Endothelial cell of umbilical vein (primary cell): ENCODE data around the gene GATD1. TPM values are rescaled to one million over a fixed set of nuclear protein-coding genes. Genes with fewer than 3 reads are reported as not detected.

ENCODE experiments used
- BruUV-seq: library from RNA; stranded (reverse); fragments of 400-500 nt; replicated peaks from 2 replicates; lab custom pipeline; 2021; lab: Mats Ljungman, UMichigan
- CTCF ChIA-PET: fragments of 300-600, 350-600 bp; sonication (Branson Sonifier 250); formaldehyde crosslinking; loops from one replicate; lab custom pipeline; 2021; ENCODE audit warnings: antibody characterized with exemption, inconsistent platforms; lab: Charles Lee
- POLR2A ChIA-PET: fragments of 300-600, 350-600 bp; sonication (Branson Sonifier 250); formaldehyde crosslinking; loops from one replicate; lab custom pipeline; 2021; ENCODE audit warnings: antibody characterized with exemption, inconsistent platforms; lab: Charles Lee
- DNase-seq: peaks from one replicate; pipeline ENCODE4 v3.0.0-alpha.2; 2011; ENCODE audit warnings: low read depth, low spot score
- FAIRE-seq: peaks from 2 replicates; lab custom pipeline; 2011; peaks lifted over from hg19 to GRCh38; lab: Jason Lieb, UNC
- H2AFZ ChIP-seq: 2 replicates; pipeline ENCODE4 v1.6.0; 2012; ENCODE audit warnings: low read depth, low read length, control low read depth, inconsistent platforms
- H3K27ac ChIP-seq: 2 replicates; pipeline ENCODE4 v1.5.1; 2011; ENCODE audit warnings: low read depth, mild to moderate bottlenecking, control low read depth, low read length, moderate library complexity; ENCODE audit not compliant: insufficient read depth
- H3K27me3 ChIP-seq, 2 experiments: 2 replicates each; pipeline versions ENCODE4 v1.6.0 to v1.6.1; 2011; ENCODE audit warnings: low read length in 2 of 2, mixed read lengths in 1 of 2; ENCODE audit not compliant: control insufficient read depth in 2 of 2, insufficient read depth in 2 of 2
- H3K36me3 ChIP-seq, 2 experiments: 2 replicates in 1 of 2; 3 replicates in 1 of 2; pipeline ENCODE4 v1.5.1; 2011; ENCODE audit warnings: low read length in 2 of 2, mild to moderate bottlenecking in 1 of 2, moderate library complexity in 1 of 2; ENCODE audit not compliant: control insufficient read depth in 2 of 2, insufficient read depth in 2 of 2; ENCODE audit errors: extremely low read depth in 1 of 2
- H3K4me1 ChIP-seq: 3 replicates; pipeline ENCODE4 v1.5.1; 2011; ENCODE audit warnings: mild to moderate bottlenecking, low read length; ENCODE audit not compliant: control insufficient read depth, insufficient read depth; ENCODE audit errors: extremely low read depth
- H3K4me2 ChIP-seq: 2 replicates; pipeline ENCODE4 v1.6.1; 2011; ENCODE audit warnings: low read length, control low read depth, mixed read lengths; ENCODE audit not compliant: insufficient read depth
- H3K4me3 ChIP-seq, 3 experiments: fragments of 200-600 bp in 1 of 3; sonication (generic), shearing (Covaris generic) in 1 of 3; replicated peaks in 1 of 3; 2 replicates each; pipeline ENCODE4 v1.5.1; 2011 to 2016; ENCODE audit warnings: control low read depth in 3 of 3, low read length in 3 of 3, mild to moderate bottlenecking in 2 of 3, inconsistent platforms in 1 of 3, low read depth in 1 of 3, moderate library complexity in 1 of 3; ENCODE audit not compliant: insufficient read depth in 1 of 3
- H3K79me2 ChIP-seq: 2 replicates; pipeline ENCODE4 v1.6.0; 2012; ENCODE audit warnings: low read length, inconsistent platforms; ENCODE audit not compliant: control insufficient read depth, insufficient read depth
- H3K9ac ChIP-seq: replicated peaks from 2 replicates; pipeline ENCODE3; 2011; ENCODE audit warnings: low read length, control low read depth; ENCODE audit not compliant: insufficient read depth; ENCODE audit errors: extremely low read depth
- H3K9me1 ChIP-seq: replicated peaks from 3 replicates; pipeline ENCODE4 v1.6.0; 2011; ENCODE audit warnings: mild to moderate bottlenecking, low read length; ENCODE audit not compliant: control insufficient read depth, insufficient read depth; ENCODE audit errors: extremely low read depth
- H3K9me3 ChIP-seq: replicated peaks from 2 replicates; pipeline ENCODE4 v1.5.1; 2012; ENCODE audit warnings: low read length, inconsistent platforms; ENCODE audit not compliant: control insufficient read depth, insufficient read depth
- H4K20me1 ChIP-seq: replicated peaks from 2 replicates; pipeline ENCODE3; 2011; ENCODE audit warnings: mild to moderate bottlenecking, low read length; ENCODE audit not compliant: control insufficient read depth, insufficient read depth; ENCODE audit errors: extremely low read depth
- EZH2 ChIP-seq: IDR thresholded peaks from 2 replicates; pipeline ENCODE4 v1.6.1; 2012; ENCODE audit warnings: borderline replicate concordance, low read depth, mild to moderate bottlenecking, moderate library complexity, low read length, inconsistent platforms; ENCODE audit not compliant: severe bottlenecking
- FOS ChIP-seq: IDR thresholded peaks from 2 replicates; pipeline ENCODE4 v1.6.1; 2011; ENCODE audit warnings: mild to moderate bottlenecking, low read length, moderate library complexity, borderline replicate concordance; ENCODE audit not compliant: insufficient read depth
- GATA2 ChIP-seq: IDR thresholded peaks from 2 replicates; pipeline ENCODE4 v1.7.0; 2011; ENCODE audit warnings: low read depth, mild to moderate bottlenecking, moderate library complexity, mixed read lengths, low read length; ENCODE audit not compliant: insufficient read length, insufficient read depth
- JUN ChIP-seq: IDR thresholded peaks from 2 replicates; pipeline ENCODE4 v1.6.1; 2011; ENCODE audit warnings: borderline replicate concordance, low read depth; ENCODE audit not compliant: insufficient read length, insufficient read depth
- MYC ChIP-seq: IDR thresholded peaks from one replicate; pipeline ENCODE4 v1.6.1; 2011; ENCODE audit warnings: mild to moderate bottlenecking, low read depth, low read length
- POLR2A ChIP-seq: IDR thresholded peaks from 2 replicates; pipeline ENCODE4 v1.6.1; 2012; ENCODE audit warnings: low read depth, mild to moderate bottlenecking, control low read depth, low read length
- POLR2AphosphoS5 ChIP-seq: IDR thresholded peaks from 2 replicates; pipeline ENCODE4 v1.6.1; 2012; ENCODE audit warnings: low read depth, mild to moderate bottlenecking, control low read depth, low read length, moderate library complexity; ENCODE audit not compliant: insufficient read depth
- dilution Hi-C: fragments of 300-500 bp; cut with MboI; formaldehyde crosslinking; loops from one replicate; pipeline ENCODE4 v1.15.0; 2019; ENCODE audit warnings: low sequenced_read_pairs; ENCODE audit not compliant: extremely low pct_ligation_motif_present
- intact Hi-C: fragments of 100-400 bp; cut with micrococcal nuclease; formaldehyde crosslinking; loops from one replicate; pipeline ENCODE4 v1.10.0; 2022
- polyA plus RNA-seq, 4 experiments: library from polyadenylated mRNA; depleted of rRNA in 3 of 4; stranded (reverse) in 3 of 4; unstranded in 1 of 4; fragments of >200 nt; gene quantifications; 2 replicates each; pipeline versions ENCODE4 v1.2.1 to v1.2.3, GENCODE V29; 2011 to 2012; ENCODE audit warnings: missing spikeins in 1 of 4
- total RNA-seq: library from RNA; stranded (reverse); gene quantifications from 2 replicates; pipeline ENCODE4 v1.2.3, GENCODE V29; 2021
- TF ChIP-seq, protein P1 (sequence below): IDR thresholded peaks from 2 replicates; pipeline ENCODE4 v1.6.1; 2011; ENCODE audit not compliant: insufficient read depth, insufficient read length
- TF ChIP-seq, protein P2 (sequence below), 2 donors: IDR thresholded peaks; 1 replicate in 1 of 2; 2 replicates in 1 of 2; pipeline ENCODE4 v1.5.1; 2011; ENCODE audit warnings: low read length in 2 of 2, mild to moderate bottlenecking in 2 of 2, moderate library complexity in 2 of 2, control low read depth in 1 of 2, inconsistent platforms in 1 of 2, low read depth in 1 of 2; ENCODE audit not compliant: insufficient read depth in 1 of 2; ENCODE audit errors: extremely low read depth in 1 of 2

Gene GATD1
- total and polyA plus RNA-seq, 2 donors (not counting 3 experiments of a cell fraction or from before 2014, with no cell fraction given): 70.6 to 83.1 TPM

DNA sequence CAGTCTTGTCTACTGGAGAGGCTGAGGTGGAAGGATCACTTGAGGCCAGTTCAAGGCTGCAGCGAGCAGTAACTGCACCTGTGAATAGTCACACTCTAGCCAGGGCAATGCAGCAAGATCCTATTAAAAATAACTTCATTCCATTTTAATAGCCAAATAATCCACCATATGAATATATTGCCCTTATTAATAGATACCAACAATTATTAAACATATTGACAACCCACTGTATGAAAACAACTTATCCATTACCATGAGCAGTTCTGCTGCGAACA is 10.4 kb downstream of the GATD1 start:
- Histone ChIP-seq H3K36me3 (peaks cover 16 to 38% of the 10 kb centered on the region in 2 experiments), H3K9me3 (no peaks in the 10 kb centered on the region), H3K27ac (no peak overlapping the region), H3K4me2 (no peak overlapping the region), H2AFZ (no peak overlapping the region), H4K20me1 (no peaks in the 10 kb centered on the region), H3K79me2 (peaks cover 5% of the 10 kb centered on the region), H3K4me1 (no peaks in the 10 kb centered on the region), H3K9me1 (no peaks in the 10 kb centered on the region), H3K9ac (no peak overlapping the region), H3K4me3 (no peak overlapping the region), H3K27me3 (no peaks in the 10 kb centered on the region)
- DNase-seq: no peak
- no TSS peak for BruUV-seq
- dilution Hi-C loops: no loop called here
- ChIA-PET CTCF (interaction anchor here (1.4 to 1.7 kb wide), 2 partner anchors 8 to 9 kb away, joined by 4 to 5 read pairs; no protein-coding TSS in a partner anchor), POLR2A (no interaction called here)
- FAIRE-seq: no peak
- TF ChIP-seq POLR2AphosphoS5 (no peak), MYC (no peak), JUN (no peak), FOS (no peak), GATA2 (no peak)
- TF ChIP-seq, protein P1, sequence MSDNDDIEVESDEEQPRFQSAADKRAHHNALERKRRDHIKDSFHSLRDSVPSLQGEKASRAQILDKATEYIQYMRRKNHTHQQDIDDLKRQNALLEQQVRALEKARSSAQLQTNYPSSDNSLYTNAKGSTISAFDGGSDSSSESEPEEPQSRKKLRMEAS: no peak
- intact Hi-C loops: no loop called here

GRCh38 chr11:766106-766935 is 11.0 kb downstream of the GATD1 start:
- no peak for TF ChIP-seq JUN
- TF ChIP-seq, protein P2, sequence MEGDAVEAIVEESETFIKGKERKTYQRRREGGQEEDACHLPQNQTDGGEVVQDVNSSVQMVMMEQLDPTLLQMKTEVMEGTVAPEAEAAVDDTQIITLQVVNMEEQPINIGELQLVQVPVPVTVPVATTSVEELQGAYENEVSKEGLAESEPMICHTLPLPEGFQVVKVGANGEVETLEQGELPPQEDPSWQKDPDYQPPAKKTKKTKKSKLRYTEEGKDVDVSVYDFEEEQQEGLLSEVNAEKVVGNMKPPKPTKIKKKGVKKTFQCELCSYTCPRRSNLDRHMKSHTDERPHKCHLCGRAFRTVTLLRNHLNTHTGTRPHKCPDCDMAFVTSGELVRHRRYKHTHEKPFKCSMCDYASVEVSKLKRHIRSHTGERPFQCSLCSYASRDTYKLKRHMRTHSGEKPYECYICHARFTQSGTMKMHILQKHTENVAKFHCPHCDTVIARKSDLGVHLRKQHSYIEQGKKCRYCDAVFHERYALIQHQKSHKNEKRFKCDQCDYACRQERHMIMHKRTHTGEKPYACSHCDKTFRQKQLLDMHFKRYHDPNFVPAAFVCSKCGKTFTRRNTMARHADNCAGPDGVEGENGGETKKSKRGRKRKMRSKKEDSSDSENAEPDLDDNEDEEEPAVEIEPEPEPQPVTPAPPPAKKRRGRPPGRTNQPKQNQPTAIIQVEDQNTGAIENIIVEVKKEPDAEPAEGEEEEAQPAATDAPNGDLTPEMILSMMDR (IDR thresholded peaks at IDR 0.05; ENCODE audit: extremely low read depth in 1 of 2, insufficient read depth in 1 of 2, low read depth in 1 of 2, low read length in 2 of 2): no peak
- TF ChIP-seq GATA2: no peak
- no peak for TF ChIP-seq EZH2
- TF ChIP-seq POLR2AphosphoS5: peak; percentile 32
- TF ChIP-seq, protein P1: no peak
- TF ChIP-seq POLR2A: peak; percentile 8
- TF ChIP-seq MYC: no peak
- no peak for TF ChIP-seq FOS
- intact Hi-C loops: no loop called here
- Histone ChIP-seq H3K27me3 (no peaks in the 10 kb centered on the region), H3K27ac (no peak overlapping the region), H3K36me3 (peaks cover 16 to 38% of the 10 kb centered on the region in 2 experiments), H2AFZ (no peak overlapping the region), H3K9ac (no peak overlapping the region), H4K20me1 (no peaks in the 10 kb centered on the region), H3K4me2 (no peak overlapping the region), H3K4me1 (no peaks in the 10 kb centered on the region), H3K79me2 (no peaks in the 10 kb centered on the region), H3K9me3 (no peaks in the 10 kb centered on the region), H3K4me3 (no peak overlapping the region), H3K9me1 (no peaks in the 10 kb centered on the region)
- no peak for DNase-seq
- dilution Hi-C loops: no loop called here
- CTCF ChIA-PET: interaction anchor here (1.3 to 1.7 kb wide), 3 partner anchors 9 to 10 kb away, joined by 3 to 5 read pairs (median 4); no protein-coding TSS in a partner anchor
- no TSS peak for BruUV-seq
- POLR2A ChIA-PET: no interaction called here
- no peak for FAIRE-seq
